GM19193 (cell line): ENCODE data around the gene ARVCF.

Experiments
- POLR2A ChIP-seq: IDR thresholded peaks from 4 replicates; pipeline ENCODE4 v1.6.1; 2011; ENCODE audit not compliant: insufficient read depth, insufficient read length; ENCODE audit errors: extremely low read depth

Gene ARVCF

DNA sequence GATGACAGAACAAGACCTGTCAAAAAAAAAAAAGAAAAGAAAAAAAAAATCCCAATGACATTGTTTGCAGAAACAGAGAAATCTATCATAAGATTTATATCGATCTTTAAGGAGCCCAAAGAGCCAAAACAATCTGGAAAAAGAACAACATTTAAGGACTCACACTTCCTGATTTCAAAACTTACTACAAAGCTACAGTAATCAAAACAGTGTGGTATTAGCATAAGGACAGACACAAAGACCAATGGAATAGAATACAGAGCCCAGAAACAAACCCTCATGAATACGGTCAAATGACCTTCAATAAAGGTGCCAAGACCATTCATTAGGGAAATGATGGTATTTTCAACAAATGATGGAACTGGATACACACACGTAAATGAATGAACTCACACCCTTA lies 12.2 kb downstream of the ARVCF start:
- no peak for TF ChIP-seq POLR2A

GRCh38 chr22:20003304-20003703 lies 13.3 kb downstream of the ARVCF start:
- TF ChIP-seq POLR2A: no peak

- TF ChIP-seq POLR2A: no peak
Measured at GRCh38 chr22:20002636-20003035, 14.0 kb downstream of the ARVCF start.

DNA sequence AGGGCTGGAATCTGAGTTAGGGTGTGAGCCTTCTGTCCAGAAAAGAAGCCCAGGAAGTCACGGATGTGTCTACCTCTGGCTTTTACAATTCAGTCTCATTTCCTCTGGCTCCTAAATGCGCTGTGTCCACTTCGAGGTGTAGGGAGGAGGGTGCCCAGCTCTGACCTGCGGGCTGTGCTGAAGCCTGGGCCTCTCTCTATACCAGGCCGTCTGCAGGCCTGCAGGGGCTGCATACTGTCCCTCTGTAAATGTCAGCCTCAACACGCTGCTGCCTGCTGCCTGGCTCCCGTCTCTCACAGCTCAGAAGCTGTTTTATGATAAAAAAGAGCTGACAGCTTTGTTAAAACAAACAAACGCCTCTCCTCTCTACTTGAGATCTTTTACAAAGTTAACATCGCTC lies 14.5 kb downstream of the ARVCF start:
- no peak for TF ChIP-seq POLR2A

- no peak for TF ChIP-seq POLR2A
Measured at GRCh38 chr22:20001082-20001638, 15.5 kb downstream of the ARVCF start.

- TF ChIP-seq POLR2A: no peak
Measured at GRCh38 chr22:20000246-20001081, 16.2 kb downstream of the ARVCF start.

- no peak for TF ChIP-seq POLR2A
Measured at GRCh38 chr22:19998991-19999820, 17.4 kb downstream of the ARVCF start.

DNA sequence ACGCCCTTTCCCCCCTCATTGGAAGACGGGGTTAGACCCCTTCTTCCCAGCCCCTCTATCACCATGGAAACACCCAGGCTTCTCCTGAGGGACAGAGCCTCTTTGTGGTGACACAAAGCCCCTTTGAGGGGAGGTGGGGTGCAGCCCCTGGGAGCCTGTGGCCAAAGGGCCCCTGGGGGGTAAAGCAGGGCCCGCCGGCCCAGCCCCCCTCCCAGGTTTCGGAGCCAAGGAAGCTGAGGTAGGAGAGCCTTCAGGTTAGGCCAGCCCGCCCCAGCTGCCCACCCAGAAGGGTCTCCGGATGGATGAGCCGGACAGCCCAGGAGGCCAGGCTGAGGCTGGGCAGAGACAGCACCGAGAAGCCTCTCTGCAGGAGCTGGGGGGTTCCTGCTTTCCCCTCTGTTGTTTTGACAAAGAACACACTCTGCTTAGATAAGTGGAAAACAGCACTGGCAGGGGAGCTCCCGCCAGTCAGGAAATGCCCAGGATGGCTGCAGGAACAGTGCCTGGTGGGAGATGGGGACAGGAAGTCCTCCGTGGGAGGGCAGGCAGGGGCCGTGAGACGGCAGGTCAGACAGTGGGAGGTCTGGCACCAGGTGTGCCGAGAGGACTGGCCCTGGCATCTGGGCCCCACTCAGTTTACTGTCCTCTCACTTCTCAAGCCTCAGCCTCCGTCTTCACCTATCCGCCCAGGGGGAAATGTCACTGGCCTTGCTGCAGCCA lies 18.2 kb downstream of the ARVCF start:
- no peak for TF ChIP-seq POLR2A

DNA sequence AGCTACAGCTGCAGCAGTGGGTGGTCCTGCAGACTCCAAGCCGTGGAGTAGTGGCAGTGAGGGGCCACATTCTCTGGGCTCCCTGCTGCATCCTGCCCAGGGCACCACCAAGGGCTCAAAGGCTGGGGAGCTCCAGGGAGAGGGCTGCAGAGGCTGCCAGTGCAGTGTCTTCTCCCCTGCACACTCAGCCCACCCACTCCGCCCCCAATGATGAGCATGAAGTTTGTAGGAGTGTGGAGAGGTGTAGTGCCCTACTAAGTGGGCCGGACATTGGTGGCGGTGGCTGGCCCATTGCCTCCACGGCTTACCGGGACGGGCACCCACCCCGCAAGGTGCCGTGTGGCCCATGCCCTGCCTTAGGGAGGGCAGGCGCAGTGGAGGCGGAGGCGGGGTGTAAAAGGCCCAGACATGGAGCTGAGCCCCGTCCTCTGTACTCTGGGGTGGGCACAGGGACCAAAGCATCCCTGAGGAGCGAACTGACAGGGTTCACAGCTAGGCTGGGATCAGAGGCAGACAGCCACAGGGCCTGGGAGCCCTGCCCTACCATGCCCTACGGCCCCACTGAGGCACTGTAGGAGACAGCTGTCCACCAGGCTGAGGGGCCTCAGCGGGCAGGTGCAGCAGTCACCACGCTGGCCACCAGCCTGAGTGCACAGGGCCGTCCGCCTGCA lies 18.9 kb downstream of the ARVCF start:
- no peak for TF ChIP-seq POLR2A

- no peak for TF ChIP-seq POLR2A
Measured at GRCh38 chr22:19996694-19997384, 19.8 kb downstream of the ARVCF start.

DNA sequence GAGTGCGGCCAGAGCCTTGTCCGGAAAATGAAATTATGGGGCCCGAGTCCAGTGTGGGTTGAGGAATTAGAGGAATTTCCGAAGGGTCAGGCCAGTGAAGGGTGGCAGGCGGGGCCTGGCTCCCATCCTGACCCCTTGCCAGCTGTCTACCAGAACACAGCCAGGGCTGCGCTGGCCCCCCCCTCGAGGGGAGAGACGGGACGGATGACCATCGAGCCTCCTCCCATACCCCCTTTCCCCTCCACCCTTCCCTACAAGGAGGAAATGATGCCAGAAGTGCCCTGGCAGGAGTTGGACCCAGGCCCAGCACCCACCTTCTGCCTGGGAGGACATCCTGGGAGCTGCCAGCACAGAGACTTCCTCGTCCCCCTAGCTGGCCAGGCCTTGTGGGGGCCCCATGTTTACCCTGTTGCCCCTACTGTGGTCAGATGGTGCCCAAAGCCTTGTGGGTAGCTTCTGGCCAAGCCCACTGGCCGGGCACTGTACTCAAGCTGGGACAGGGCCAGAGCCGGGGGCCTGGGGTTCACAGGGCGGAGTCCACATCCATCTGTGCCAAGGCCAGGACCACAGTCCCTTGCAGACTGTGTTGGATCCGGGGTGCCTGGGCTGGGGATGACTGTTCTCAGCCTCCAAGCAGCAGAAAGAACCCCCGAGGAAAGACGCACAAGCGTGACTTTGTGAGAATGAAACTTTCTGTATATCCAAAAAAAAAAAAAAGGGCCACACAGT lies 20.8 kb downstream of the ARVCF start:
- no peak for TF ChIP-seq POLR2A

DNA sequence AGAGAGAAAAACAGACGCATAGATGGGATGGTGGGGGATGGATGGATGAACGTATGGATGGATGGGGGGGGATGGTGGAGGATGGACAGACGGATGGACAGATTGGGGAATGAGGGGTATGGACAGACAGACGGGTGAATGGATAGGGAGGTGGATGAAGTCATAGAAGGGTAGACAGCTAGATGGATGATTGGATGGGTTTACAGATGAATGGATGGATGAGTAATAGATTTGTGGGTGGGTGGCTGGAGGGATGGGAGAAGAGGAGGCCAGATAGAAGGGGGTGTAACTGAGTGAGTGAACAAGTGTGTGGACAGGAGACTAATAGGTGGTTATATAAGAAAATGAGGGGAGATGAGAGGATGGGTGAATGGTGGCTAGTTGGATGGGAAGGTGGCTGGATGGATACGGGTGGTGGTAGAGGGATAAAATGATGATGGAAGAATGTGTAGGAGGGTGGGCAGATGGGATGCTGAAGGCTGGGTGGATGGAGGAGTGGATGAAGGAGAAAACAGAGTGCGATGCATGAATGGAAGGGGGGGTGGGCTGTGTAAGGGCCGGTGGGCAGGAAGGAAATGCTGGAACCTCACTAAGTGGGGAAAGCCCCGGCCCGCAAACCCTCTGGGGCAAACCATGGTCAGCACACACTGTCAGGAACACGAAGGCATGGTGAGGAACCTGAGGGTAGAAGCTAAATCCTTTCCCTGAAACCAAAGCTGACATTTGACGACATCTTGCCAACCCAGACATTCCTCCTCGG lies 21.6 kb downstream of the ARVCF start:
- no peak for TF ChIP-seq POLR2A
